GM20431 (cell line): ENCODE results near the gene ZNF430.

ENCODE experiments used
- in situ Hi-C: fragments of 300-500 bp; cut with MseI, MboI; formaldehyde crosslinking; loops from one replicate; pipeline ENCODE4 v1.15.0; 2020; ENCODE audit warnings: low sequenced_read_pairs; ENCODE audit not compliant: unreplicated experiment

ZNF430 gene

DNA sequence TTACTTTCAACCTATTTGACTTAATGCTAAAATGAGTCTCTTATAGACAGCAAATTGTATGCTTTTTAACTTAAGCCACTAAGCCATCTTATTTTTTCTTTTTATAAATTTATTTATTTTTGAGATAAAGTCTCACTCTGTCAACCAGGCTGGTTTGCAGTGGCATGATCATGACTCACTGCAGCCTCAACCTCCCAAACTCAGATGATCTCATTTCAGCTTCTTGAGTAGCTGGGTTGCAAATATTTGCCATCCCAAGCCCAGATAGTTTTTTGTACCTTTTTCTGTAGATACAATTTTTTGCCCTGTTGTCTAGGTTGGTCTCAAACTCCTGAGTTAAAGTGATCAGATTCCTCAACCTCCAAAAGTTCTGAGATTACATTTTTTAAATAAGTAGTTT lies 88.7 kb downstream of the ZNF430 start:
- in situ Hi-C loops, result no loop called here
